GM12878 (cell line): ENCODE measurements around the gene CASP10. TPM values are rescaled to one million over a fixed set of nuclear protein-coding genes. Genes with fewer than 3 reads are reported as not detected.

Experiments used
- CEBPB ChIP-seq, 2 experiments: fragments of 150-350 bp in 1 of 2; IDR thresholded peaks; 2 replicates each; pipeline ENCODE4 v1.6.1; 2012 to 2014; ENCODE audit warnings: low read depth in 2 of 2, low read length in 2 of 2, borderline replicate concordance in 1 of 2, inconsistent platforms in 1 of 2
- CEBPZ ChIP-seq: fragments of 150-350 bp; IDR thresholded peaks from 2 replicates; pipeline ENCODE4 v1.6.1; 2016; ENCODE audit warnings: low read depth, low read length
- CUX1 ChIP-seq: IDR thresholded peaks from 2 replicates; pipeline ENCODE4 v1.6.1; 2012; ENCODE audit warnings: improper control_type of control experiment, low read depth, low read length; ENCODE audit not compliant: insufficient replicate concordance
- ETV6 ChIP-seq, 2 experiments: fragments of 450-650 bp in 1 of 2; IDR thresholded peaks in 1 of 2; conservative IDR thresholded peaks in 1 of 2; 2 replicates each; pipeline ENCODE4 v1.6.1; 2014; ENCODE audit warnings: antibody characterized with exemption in 1 of 2, borderline replicate concordance in 1 of 2, low read depth in 1 of 2, mild to moderate bottlenecking in 1 of 2, moderate library complexity in 1 of 2
- IKZF1 ChIP-seq: fragments of 450-650 bp; conservative IDR thresholded peaks from 2 replicates; pipeline ENCODE4 v1.6.1; 2017; ENCODE audit warnings: antibody characterized with exemption, mild to moderate bottlenecking
- KAT2A ChIP-seq: conservative IDR thresholded peaks from 2 replicates; pipeline ENCODE4 v1.6.1; 2011; ENCODE audit warnings: low read depth, low read length; ENCODE audit not compliant: control insufficient read depth
- NBN ChIP-seq: fragments of 450-650 bp; IDR thresholded peaks from 2 replicates; pipeline ENCODE4 v1.6.1; 2016
- NFXL1 ChIP-seq: fragments of 450-650 bp; IDR thresholded peaks from 2 replicates; pipeline ENCODE4 v1.6.1; 2017; ENCODE audit warnings: antibody characterized with exemption, mild to moderate bottlenecking, borderline replicate concordance
- PAX5 ChIP-seq: IDR thresholded peaks from 2 replicates; pipeline ENCODE4 v1.6.1; 2011; ENCODE audit warnings: low read depth, low read length, borderline replicate concordance
- SIX5 ChIP-seq: IDR thresholded peaks from 2 replicates; pipeline ENCODE4 v1.6.1; 2011; ENCODE audit warnings: mild to moderate bottlenecking, low read depth, low read length, moderate library complexity; ENCODE audit not compliant: severe bottlenecking
- SREBF1 ChIP-seq: IDR thresholded peaks from 2 replicates; pipeline ENCODE4 v1.6.1; 2012; ENCODE audit warnings: mild to moderate bottlenecking, low read length
- polyA plus RNA-seq, 11 experiments: library from polyadenylated mRNA; depleted of rRNA in 4 of 11; unstranded in 6 of 11; stranded (reverse) in 5 of 11; fragments of >200 nt; fragmentation: Nextera tagmentation in 4 of 11; fragmentation: Illumina TruSeq in 1 of 11; extraction: Ambion mirVana in 4 of 11; extraction: Trizol in 1 of 11; gene quantifications; 1 replicate in 1 of 11; 2 replicates in 10 of 11; pipeline versions ENCODE4 v1.2.1 to v1.2.3, GENCODE V29; 2011 to 2016; ENCODE audit warnings: inconsistent platforms in 2 of 11, missing spikeins in 2 of 11, low read depth in 1 of 11
- total RNA-seq, 4 experiments: library from RNA; depleted of rRNA in 3 of 4; stranded (reverse); fragments of >200 nt in 3 of 4; fragmentation: Illumina TruSeq in 1 of 4; extraction: Trizol in 1 of 4; gene quantifications; 2 replicates each; pipeline versions ENCODE4 v1.2.1 to v1.2.3, GENCODE V29; 2013 to 2021

Gene CASP10
- total and polyA plus RNA-seq, 10 of the 15 experiments (the other 5 are each of a cell fraction or from before 2014, with no cell fraction given) = 7.2 to 14.1 (median 10.8) TPM

- TF ChIP-seq ETV6 (conservative IDR thresholded peaks at IDR 0.05 in 1 of 2, IDR thresholded peaks at IDR 0.05 in 1 of 2; ENCODE audit: borderline replicate concordance in 1 of 2, low read depth in 1 of 2) (no peak), IKZF1 (no peak), CUX1 (no peak), SREBF1 (no peak), NBN (no peak), CEBPB (IDR thresholded peaks at IDR 0.05; ENCODE audit: borderline replicate concordance in 1 of 2, low read depth in 2 of 2, low read length in 2 of 2) (no peak), CEBPZ (no peak), SIX5 (no peak), KAT2A (no peak), NFXL1 (no peak), PAX5 (no peak)
Measured at GRCh38 chr2:201186982-201187381, 4.0 kb downstream of the CASP10 start (continued).
